Measurements from ENCODE around the gene PCNX3.

The PCNX3 gene

DNA sequence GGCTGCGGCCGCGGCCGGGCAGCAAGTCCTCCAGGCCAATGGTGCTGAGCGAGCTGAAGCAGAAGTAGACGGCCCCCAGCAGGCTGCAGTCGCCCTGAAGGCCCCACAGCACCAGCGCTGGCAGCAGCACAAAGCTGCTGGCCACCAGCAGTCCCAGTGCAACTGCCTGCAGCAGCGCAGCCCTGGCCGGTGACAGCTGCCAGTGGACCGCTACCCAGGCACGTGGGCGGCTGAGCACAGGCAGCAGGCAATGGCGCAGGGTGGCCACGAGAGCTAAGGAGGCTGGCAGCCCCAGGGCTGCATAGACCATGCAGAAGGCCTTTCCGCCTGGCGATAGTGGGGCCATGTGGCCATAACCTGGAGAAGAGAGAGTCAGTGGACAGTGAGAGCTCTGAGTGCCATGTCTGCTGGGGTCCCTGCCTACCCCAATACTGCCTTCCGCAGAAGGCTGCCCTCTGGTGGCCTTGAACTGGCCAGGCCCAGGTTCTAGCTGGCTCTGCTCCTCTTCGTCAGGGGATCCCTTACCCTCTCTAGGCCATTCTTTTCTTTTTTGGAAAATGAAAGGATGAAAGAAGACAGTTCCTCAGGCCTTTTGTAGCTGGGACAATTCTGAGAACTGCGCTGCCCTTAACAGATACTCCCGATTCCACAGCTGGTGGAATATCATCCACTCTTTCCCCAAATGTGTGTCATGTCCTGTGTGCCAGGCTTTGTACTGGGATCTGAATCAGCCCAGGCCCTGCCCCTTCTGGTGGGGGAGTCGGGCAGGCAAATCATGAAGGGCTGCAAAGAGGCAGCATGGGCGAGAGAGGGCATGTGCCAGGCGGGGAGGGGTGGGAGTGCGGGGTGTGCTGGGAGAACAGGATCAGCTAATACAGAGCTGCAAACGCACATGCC lies 21.8 kb upstream of the PCNX3 start:
- H3K9me3 ChIP-seq (ENCODE audit: control insufficient read depth, insufficient read depth, low read length), result no peaks in the 10 kb centered on the region
- no peaks in the 10 kb centered on the region for H3K4me1 ChIP-seq (ENCODE audit: control insufficient read depth, insufficient read depth, low read length)
- H3K4me3 ChIP-seq (ENCODE audit: low read depth, low read length), result no peak overlapping the region
- H3K36me3 ChIP-seq (ENCODE audit: control insufficient read depth, insufficient read depth, low read length), result no peaks in the 10 kb centered on the region
- H3K9ac ChIP-seq (ENCODE audit: low read depth, low read length), result no peak overlapping the region
- H3K27me3 ChIP-seq (ENCODE audit: control insufficient read depth, insufficient read depth, low read length), result peaks cover 31% of the 10 kb centered on the region

DNA sequence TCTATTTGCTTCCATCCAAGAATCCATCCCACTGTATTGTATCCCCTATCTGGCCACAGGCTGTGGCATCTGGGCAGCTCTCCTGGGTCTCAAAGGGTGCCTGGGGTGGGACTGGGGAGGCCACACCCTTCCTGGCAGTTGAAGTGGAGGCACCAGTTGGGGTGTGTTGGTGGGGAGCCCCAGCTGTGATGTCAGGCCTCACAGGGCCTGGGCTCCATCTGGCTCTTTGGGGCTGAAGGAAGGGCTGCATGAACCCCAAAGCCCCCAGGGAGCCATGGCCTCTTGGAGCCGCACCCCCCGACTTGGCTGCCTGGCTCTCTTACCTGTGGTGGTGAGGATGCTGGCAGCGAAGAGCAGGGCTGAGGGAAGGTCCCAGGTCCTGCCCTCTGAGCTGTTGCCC lies 20.4 kb upstream of the PCNX3 start:
- no peak overlapping the region for H3K9ac ChIP-seq (ENCODE audit: low read depth, low read length)
- H3K4me1 ChIP-seq (ENCODE audit: control insufficient read depth, insufficient read depth, low read length), result no peaks in the 10 kb centered on the region
- no peaks in the 10 kb centered on the region for H3K9me3 ChIP-seq (ENCODE audit: control insufficient read depth, insufficient read depth, low read length)
- H3K27me3 ChIP-seq (ENCODE audit: control insufficient read depth, insufficient read depth, low read length), result peaks cover 29% of the 10 kb centered on the region
- H3K36me3 ChIP-seq (ENCODE audit: control insufficient read depth, insufficient read depth, low read length), result no peaks in the 10 kb centered on the region
- no peak overlapping the region for H3K4me3 ChIP-seq (ENCODE audit: low read depth, low read length)

DNA sequence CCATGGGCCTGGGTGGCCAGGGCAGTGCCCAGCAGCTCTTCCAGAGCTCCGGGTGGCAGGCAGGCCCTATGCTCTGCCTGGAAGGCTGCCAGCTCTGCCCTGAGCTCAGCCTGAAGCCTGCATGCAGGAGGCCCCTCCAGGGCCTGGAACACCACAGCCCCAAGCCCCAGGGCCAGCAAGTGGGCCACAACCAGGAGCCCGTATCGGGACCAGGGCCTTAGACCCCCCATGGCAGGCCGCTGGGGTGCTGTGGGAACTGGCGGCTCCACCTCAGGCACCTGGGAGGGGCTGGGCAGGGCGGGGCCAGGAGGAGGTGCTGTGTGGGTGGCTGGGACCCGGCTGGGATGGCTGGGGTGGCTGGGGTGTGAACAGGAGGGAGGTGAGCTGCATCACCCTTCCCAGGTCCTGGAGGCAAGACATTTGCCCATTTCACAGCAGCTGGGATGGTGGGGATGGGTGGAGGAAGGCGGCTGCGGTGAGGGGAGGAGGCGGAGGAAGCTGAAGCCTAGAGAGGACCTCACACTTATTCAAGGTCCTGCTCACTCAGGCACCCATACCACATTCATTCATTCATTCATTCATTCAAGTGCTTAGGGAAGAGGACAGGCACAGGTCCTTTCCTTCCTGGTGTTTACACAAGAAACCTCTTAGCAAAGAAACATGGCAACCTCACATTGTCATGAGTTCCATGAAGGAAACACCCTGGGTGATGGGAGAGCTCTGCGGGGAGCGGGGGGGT lies 19.9 kb upstream of the PCNX3 start, which contains the start of gene KCNK7:
Gene KCNK7, minus strand, starts transcription at position 258 of the 739 bp plus-strand sequence. Its CDS starts 28 bp downstream, at position 230.
- Histone ChIP-seq H3K36me3 (ENCODE audit: control insufficient read depth, insufficient read depth, low read length) (no peaks in the 10 kb centered on the region), H3K4me1 (ENCODE audit: control insufficient read depth, insufficient read depth, low read length) (no peaks in the 10 kb centered on the region), H3K27me3 (ENCODE audit: control insufficient read depth, insufficient read depth, low read length) (peaks cover 24% of the 10 kb centered on the region), H3K9ac (ENCODE audit: low read depth, low read length) (no peak within 1 kb of the TSS), H3K4me3 (ENCODE audit: low read depth, low read length) (no peak within 1 kb of the TSS), H3K9me3 (ENCODE audit: control insufficient read depth, insufficient read depth, low read length) (no peaks in the 10 kb centered on the region)

DNA sequence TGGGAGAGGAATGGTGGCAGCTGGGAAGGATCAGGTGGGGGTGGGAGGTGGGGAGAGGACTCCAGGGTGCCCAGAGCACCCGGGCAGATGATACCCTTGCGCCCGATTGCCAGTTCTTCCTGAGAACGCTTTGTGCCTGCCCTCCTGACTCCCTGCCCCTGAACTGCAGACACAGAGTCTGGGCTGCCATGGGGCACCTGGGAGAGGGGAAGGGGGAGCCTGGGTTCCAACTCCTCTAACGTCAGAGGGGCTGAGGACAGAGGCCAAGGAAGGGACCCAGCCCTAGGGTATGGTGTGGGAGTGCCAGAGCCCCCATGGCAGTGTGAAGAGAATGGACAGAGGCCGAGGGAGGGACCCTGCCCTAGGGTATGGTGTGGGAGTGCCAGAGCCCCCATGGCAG lies 19.1 kb upstream of the PCNX3 start:
- Histone ChIP-seq H3K9ac (ENCODE audit: low read depth, low read length) (no peak overlapping the region), H3K4me3 (ENCODE audit: low read depth, low read length) (no peak overlapping the region), H3K9me3 (ENCODE audit: control insufficient read depth, insufficient read depth, low read length) (no peaks in the 10 kb centered on the region), H3K27me3 (ENCODE audit: control insufficient read depth, insufficient read depth, low read length) (peaks cover 18% of the 10 kb centered on the region), H3K36me3 (ENCODE audit: control insufficient read depth, insufficient read depth, low read length) (no peaks in the 10 kb centered on the region), H3K4me1 (ENCODE audit: control insufficient read depth, insufficient read depth, low read length) (no peaks in the 10 kb centered on the region)

DNA sequence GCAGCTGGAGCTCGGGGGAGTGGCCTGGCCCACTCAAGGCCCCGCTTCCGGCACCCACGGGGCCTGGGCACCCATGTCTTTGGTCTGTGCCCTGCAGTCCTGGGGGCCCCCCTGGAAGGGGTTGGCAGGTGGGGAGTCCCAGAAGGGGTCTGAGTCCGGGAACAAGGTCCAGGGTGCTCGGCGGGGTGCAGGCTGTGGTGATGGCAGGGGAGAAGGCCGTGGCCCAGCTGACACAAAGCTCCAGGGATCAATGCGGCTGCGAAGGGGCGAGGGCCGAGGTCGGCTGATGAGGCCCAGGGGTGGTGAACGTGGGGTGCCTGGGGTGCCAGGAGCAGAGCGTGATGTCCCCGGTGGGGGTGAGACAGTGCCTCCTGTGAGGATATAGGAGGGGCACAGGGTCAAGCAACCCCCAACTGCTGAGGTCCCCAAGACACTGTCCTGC lies 17.3 kb upstream of the PCNX3 start:
- H3K36me3 ChIP-seq (ENCODE audit: control insufficient read depth, insufficient read depth, low read length), result no peaks in the 10 kb centered on the region
- no peaks in the 10 kb centered on the region for H3K9me3 ChIP-seq (ENCODE audit: control insufficient read depth, insufficient read depth, low read length)
- no peak overlapping the region for H3K4me3 ChIP-seq (ENCODE audit: low read depth, low read length)
- H3K4me1 ChIP-seq (ENCODE audit: control insufficient read depth, insufficient read depth, low read length), result no peaks in the 10 kb centered on the region
- peaks cover 7% of the 10 kb centered on the region for H3K27me3 ChIP-seq (ENCODE audit: control insufficient read depth, insufficient read depth, low read length)
- H3K9ac ChIP-seq (ENCODE audit: low read depth, low read length), result no peak overlapping the region

DNA sequence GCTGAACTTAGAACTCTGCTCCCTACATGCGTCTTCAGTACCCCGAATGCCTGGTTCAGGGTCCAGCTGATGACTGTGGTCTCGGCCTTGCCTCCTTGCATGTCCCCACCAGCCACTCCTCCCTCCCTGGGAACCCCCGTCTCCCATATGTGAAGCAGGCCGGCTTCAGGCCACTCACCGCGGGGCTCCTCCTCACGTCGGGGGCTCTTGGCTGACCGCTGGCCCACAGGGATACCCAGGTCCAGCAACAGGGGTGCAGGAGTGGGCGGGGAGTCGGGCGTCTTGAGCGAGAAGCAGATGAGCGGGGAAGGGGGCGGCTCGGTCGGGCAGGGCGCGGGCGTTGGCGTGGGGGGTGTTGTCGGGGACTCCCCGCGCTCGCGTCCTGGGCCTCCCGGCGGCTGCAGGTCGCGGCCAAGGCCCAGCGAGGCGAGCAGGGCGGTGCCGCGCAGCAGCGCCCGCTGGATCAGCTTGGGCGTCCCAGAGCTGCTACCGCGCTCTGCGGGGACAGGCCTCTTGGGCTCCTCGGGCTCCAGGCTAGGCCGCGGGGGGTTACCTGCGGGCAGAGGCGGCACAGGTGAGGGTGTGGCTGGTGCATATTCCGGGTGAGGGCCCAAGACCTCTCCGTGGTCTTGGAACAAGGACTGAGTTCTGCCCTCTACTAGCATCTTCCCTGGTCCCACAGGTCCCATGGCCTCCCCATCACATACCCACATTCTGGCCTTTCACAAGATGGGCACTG lies 16.2 kb upstream of the PCNX3 start:
- H3K4me1 ChIP-seq (ENCODE audit: control insufficient read depth, insufficient read depth, low read length), result no peaks in the 10 kb centered on the region
- H3K36me3 ChIP-seq (ENCODE audit: control insufficient read depth, insufficient read depth, low read length), result no peaks in the 10 kb centered on the region
- H3K27me3 ChIP-seq (ENCODE audit: control insufficient read depth, insufficient read depth, low read length), result no peaks in the 10 kb centered on the region
- no peak overlapping the region for H3K9ac ChIP-seq (ENCODE audit: low read depth, low read length)
- H3K9me3 ChIP-seq (ENCODE audit: control insufficient read depth, insufficient read depth, low read length), result no peaks in the 10 kb centered on the region
- no peak overlapping the region for H3K4me3 ChIP-seq (ENCODE audit: low read depth, low read length)

DNA sequence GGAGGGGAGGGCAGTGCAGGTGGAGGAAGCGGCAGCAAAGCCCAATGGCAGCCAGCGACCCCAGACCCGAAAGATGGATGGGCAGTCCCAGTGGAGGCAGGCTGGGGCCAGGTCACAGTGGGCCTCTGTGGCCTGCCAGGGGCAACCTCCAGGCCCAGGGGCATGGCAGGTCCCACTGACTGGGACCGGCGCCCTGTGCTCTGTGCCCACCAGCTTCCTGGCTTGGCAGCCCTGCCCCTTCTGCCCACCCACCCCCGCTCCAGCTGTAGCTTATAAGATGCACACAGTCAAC lies 15.7 kb upstream of the PCNX3 start:
- Histone ChIP-seq H3K9ac (ENCODE audit: low read depth, low read length) (no peak overlapping the region), H3K4me3 (ENCODE audit: low read depth, low read length) (no peak overlapping the region), H3K9me3 (ENCODE audit: control insufficient read depth, insufficient read depth, low read length) (no peaks in the 10 kb centered on the region), H3K27me3 (ENCODE audit: control insufficient read depth, insufficient read depth, low read length) (no peaks in the 10 kb centered on the region), H3K4me1 (ENCODE audit: control insufficient read depth, insufficient read depth, low read length) (no peaks in the 10 kb centered on the region), H3K36me3 (ENCODE audit: control insufficient read depth, insufficient read depth, low read length) (no peaks in the 10 kb centered on the region)

DNA sequence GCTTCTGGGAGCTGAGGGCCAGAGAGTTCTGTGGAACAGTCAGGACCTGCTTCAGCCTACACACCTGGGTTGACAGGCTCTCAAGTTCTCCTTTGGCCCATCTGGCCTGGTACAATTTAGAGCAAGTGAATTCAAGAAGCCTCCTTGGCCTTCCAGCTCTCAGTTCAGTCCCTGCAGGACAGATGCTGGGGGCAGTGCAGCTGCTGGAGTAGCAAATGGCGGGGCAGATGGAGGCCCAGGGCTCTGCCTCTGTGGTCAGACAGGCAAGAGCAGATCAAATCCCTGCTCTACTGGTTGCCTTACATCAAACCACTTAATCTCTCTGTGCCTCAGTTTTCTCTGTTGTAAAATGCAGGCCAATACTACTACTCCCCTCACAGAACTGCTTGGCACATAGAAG lies 11.3 kb upstream of the PCNX3 start:
- Histone ChIP-seq H3K36me3 (ENCODE audit: control insufficient read depth, insufficient read depth, low read length) (peaks cover 10% of the 10 kb centered on the region), H3K4me3 (ENCODE audit: low read depth, low read length) (no peak overlapping the region), H3K4me1 (ENCODE audit: control insufficient read depth, insufficient read depth, low read length) (no peaks in the 10 kb centered on the region)

DNA sequence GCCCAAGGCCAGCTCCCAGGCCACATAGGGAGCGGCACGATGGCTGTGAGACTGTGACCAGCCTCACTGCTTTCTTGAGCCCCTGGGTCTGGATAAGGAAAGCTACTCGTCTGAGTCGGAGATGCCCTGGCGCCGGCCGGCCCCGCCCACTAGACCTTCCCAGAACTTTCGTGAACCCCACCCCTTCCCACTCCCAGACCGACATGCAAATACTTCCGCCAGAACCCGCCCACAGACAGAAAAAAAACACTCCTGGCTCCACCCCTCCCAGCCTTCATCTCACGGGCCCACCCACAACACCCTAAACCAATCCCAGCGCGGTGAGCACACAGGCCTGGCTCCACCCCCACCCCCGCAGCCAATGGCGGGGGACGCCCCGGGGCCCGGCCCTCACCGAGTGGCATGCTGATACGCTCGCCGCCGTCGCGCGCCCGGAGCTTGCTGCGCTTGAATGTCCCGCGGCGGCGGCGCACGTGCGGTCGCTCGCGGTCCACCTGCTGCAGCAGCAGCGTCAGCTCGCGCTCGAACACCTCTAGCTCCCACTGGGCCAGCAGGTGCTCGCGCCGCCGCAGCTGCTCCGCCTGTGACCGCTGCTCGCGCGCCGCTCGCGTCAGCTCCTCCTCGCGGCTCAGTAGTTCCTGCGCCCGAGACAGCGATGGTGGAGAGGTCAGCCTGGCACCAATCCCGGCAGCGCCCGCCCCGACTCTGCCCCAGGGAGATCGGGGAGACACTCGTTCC lies 8.5 kb upstream of the PCNX3 start:
- peak overlapping the region; percentile 47 for H3K9ac ChIP-seq (ENCODE audit: low read depth, low read length)

More for the DNA sequence above, 11.3 kb upstream of the PCNX3 start:
- Histone ChIP-seq H3K9me3 (ENCODE audit: control insufficient read depth, insufficient read depth, low read length) (no peaks in the 10 kb centered on the region), H3K9ac (ENCODE audit: low read depth, low read length) (no peak overlapping the region), H3K27me3 (ENCODE audit: control insufficient read depth, insufficient read depth, low read length) (peaks cover 2% of the 10 kb centered on the region)

DNA sequence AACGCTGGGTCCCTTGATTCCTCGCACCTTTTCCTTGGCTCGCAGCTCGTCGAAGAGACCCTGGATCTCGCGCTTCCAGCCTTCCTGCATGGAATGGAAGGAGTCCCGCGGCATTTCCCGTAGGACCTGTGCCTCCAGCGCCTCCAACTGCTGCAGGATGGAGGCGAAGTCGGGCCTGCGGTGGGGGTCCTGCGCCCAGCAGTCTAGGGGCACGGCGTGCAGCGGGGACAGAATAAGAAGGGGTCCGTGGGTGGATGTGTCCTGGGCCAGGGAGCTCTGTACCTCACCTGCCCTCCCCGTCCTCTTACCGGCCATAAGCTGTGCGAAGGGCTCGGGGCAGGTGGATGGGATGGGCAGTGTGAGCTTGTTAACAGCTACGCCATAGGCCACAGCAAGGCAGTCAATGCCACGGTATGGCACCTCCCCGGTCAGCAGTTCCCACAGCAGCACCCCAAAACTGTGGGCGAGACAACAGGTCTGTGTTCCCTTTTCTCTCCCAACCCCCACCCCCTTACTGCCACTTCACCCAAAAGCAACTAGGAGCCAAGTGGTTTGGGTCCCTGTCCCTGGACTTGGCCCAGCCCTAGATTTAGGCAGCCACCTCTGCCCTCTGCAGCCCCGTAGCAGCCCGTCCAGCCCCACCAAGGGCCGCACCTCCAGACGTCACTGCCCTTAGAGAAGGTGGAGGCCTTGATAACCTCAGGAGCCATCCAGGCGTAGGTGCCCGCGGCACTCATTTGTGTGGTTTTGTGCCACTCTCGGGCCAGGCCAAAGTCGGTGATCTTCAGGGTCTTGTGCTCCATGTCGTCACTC lies 7.8 kb upstream of the PCNX3 start:
- H3K27me3 ChIP-seq (ENCODE audit: control insufficient read depth, insufficient read depth, low read length), result peaks cover 2% of the 10 kb centered on the region
- H3K4me3 ChIP-seq (ENCODE audit: low read depth, low read length), result peak overlapping the region; percentile 55

More for the DNA sequence above, 8.5 kb upstream of the PCNX3 start:
- H3K36me3 ChIP-seq (ENCODE audit: control insufficient read depth, insufficient read depth, low read length), result peaks cover 10% of the 10 kb centered on the region
- H3K4me3 ChIP-seq (ENCODE audit: low read depth, low read length), result peak overlapping the region; percentile 55
- H3K27me3 ChIP-seq (ENCODE audit: control insufficient read depth, insufficient read depth, low read length), result peaks cover 2% of the 10 kb centered on the region
- no peaks in the 10 kb centered on the region for H3K9me3 ChIP-seq (ENCODE audit: control insufficient read depth, insufficient read depth, low read length)
- H3K4me1 ChIP-seq (ENCODE audit: control insufficient read depth, insufficient read depth, low read length), result no peaks in the 10 kb centered on the region

More for the DNA sequence above, 7.8 kb upstream of the PCNX3 start:
- Histone ChIP-seq H3K9ac (ENCODE audit: low read depth, low read length) (peak overlapping the region; percentile 47), H3K36me3 (ENCODE audit: control insufficient read depth, insufficient read depth, low read length) (peaks cover 13% of the 10 kb centered on the region), H3K9me3 (ENCODE audit: control insufficient read depth, insufficient read depth, low read length) (no peaks in the 10 kb centered on the region), H3K4me1 (ENCODE audit: control insufficient read depth, insufficient read depth, low read length) (no peaks in the 10 kb centered on the region)

Measured in iPS-15b (cell line).